ENCODE measurements around the gene POU6F2. TPM values are rescaled to one million over a fixed set of nuclear protein-coding genes. Genes with fewer than 3 reads are reported as not detected.

POU6F2 gene
- total RNA-seq, 4 donors from 2014 or later = not detected

- H3K4me3 ChIP-seq = no peak overlapping the region
- no peak for DNase-seq (ENCODE audit: low spot score in 2 of 2)
- no peaks in the 10 kb centered on the region for H3K36me3 ChIP-seq
- H3K9me3 ChIP-seq = no peaks in the 10 kb centered on the region
- H3K27ac ChIP-seq = no peak overlapping the region
- no peaks in the 10 kb centered on the region for H3K27me3 ChIP-seq
- TF ChIP-seq EP300 (IDR thresholded peaks at IDR 0.05) = no peak
- TF ChIP-seq POLR2AphosphoS5 (IDR thresholded peaks at IDR 0.05) = no peak
- TF ChIP-seq POLR2A (IDR thresholded peaks at IDR 0.05) = no peak
- TF ChIP-seq, protein P1, sequence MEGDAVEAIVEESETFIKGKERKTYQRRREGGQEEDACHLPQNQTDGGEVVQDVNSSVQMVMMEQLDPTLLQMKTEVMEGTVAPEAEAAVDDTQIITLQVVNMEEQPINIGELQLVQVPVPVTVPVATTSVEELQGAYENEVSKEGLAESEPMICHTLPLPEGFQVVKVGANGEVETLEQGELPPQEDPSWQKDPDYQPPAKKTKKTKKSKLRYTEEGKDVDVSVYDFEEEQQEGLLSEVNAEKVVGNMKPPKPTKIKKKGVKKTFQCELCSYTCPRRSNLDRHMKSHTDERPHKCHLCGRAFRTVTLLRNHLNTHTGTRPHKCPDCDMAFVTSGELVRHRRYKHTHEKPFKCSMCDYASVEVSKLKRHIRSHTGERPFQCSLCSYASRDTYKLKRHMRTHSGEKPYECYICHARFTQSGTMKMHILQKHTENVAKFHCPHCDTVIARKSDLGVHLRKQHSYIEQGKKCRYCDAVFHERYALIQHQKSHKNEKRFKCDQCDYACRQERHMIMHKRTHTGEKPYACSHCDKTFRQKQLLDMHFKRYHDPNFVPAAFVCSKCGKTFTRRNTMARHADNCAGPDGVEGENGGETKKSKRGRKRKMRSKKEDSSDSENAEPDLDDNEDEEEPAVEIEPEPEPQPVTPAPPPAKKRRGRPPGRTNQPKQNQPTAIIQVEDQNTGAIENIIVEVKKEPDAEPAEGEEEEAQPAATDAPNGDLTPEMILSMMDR (IDR thresholded peaks at IDR 0.05) = no peak
- H3K4me1 ChIP-seq = no peaks in the 10 kb centered on the region
- 52% methylated on average over 3 of the region's 3 CpGs for whole genome bisulfite sequencing
Observed at GRCh38 chr7:39211581-39211980, 233.9 kb downstream of the POU6F2 start.

DNA sequence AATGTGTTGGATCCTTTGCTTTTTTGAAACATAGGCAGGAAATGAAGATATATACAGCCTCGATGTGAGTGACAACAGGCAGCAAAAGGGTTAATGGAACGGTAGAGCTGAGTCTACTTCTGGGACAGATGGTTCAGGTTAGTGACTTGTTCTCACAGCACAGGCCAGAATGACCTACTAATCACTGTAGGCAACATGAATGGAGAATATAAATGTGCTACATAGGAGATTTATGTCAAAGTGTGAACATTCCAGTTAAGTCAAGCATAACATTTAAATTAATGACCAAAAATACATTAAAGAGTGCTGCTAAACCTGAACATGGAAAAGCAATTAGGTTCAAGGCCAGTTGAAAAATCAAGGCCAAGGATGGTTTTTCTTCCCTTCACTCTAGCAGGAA, 235.2 kb downstream of the POU6F2 start:
- Histone ChIP-seq H3K4me1 (no peaks in the 10 kb centered on the region), H3K27ac (no peak overlapping the region), H3K4me3 (no peak overlapping the region), H3K36me3 (no peaks in the 10 kb centered on the region), H3K27me3 (no peaks in the 10 kb centered on the region), H3K9me3 (no peaks in the 10 kb centered on the region)
- no peak for TF ChIP-seq POLR2AphosphoS5 (IDR thresholded peaks at IDR 0.05)
- no peak for TF ChIP-seq EP300 (IDR thresholded peaks at IDR 0.05)
- TF ChIP-seq, protein P1 (IDR thresholded peaks at IDR 0.05) = no peak
- TF ChIP-seq POLR2A (IDR thresholded peaks at IDR 0.05) = no peak
- 35% methylated on average over 2 of the region's 2 CpGs for WGBS
- DNase-seq (ENCODE audit: low spot score in 2 of 2) = no peak

GRCh38 chr7:39217783-39218182, 240.1 kb downstream of the POU6F2 start:
- Histone ChIP-seq H3K27ac (no peak overlapping the region), H3K4me3 (no peak overlapping the region), H3K27me3 (no peaks in the 10 kb centered on the region), H3K4me1 (no peaks in the 10 kb centered on the region), H3K36me3 (no peaks in the 10 kb centered on the region), H3K9me3 (no peaks in the 10 kb centered on the region)
- no peak for TF ChIP-seq EP300 (IDR thresholded peaks at IDR 0.05)
- TF ChIP-seq, protein P1 (IDR thresholded peaks at IDR 0.05) = no peak
- DNase-seq (ENCODE audit: low spot score in 2 of 2) = no peak
- WGBS = 55% methylated on average over 3 of the region's 3 CpGs

- TF ChIP-seq, protein P1 (IDR thresholded peaks at IDR 0.05) = no peak
- TF ChIP-seq POLR2AphosphoS5 (IDR thresholded peaks at IDR 0.05) = no peak
- no peak for TF ChIP-seq POLR2A (IDR thresholded peaks at IDR 0.05)
- no peak for TF ChIP-seq EP300 (IDR thresholded peaks at IDR 0.05)
- Histone ChIP-seq H3K9me3 (no peaks in the 10 kb centered on the region), H3K4me1 (no peaks in the 10 kb centered on the region), H3K36me3 (no peaks in the 10 kb centered on the region), H3K27ac (no peak overlapping the region), H3K27me3 (no peaks in the 10 kb centered on the region), H3K4me3 (no peak overlapping the region)
- no peak for DNase-seq (ENCODE audit: low spot score in 2 of 2)
- 79% methylated on average over 4 of the region's 4 CpGs for WGBS
Observed at GRCh38 chr7:39219869-39220268, 242.2 kb downstream of the POU6F2 start.

DNA sequence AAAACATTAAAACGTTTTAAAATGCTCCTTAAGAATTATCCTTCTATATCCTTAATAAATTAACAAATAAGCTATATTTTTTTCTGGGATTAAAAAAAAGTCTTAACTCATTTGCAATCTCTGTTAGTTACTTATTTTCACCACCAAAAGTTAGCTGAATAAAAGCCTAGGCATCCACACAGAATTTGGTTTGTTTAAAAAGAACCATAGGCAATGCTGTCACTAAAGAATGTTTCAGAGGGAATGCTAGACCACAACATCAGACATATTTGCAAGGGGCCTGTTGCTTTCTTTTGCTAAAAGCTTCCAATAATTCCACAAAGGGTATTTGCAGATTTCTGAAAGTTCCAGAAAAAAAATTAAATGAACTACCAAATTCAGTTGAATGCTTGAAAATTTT, 244.2 kb downstream of the POU6F2 start:
- no peak for DNase-seq (ENCODE audit: low spot score in 2 of 2)
- Histone ChIP-seq H3K4me1 (no peaks in the 10 kb centered on the region), H3K36me3 (no peaks in the 10 kb centered on the region), H3K27me3 (no peaks in the 10 kb centered on the region), H3K4me3 (no peak overlapping the region), H3K9me3 (no peaks in the 10 kb centered on the region), H3K27ac (no peak overlapping the region)
- 46% methylated on average over 1 of the region's 1 CpG for WGBS
- no peak for TF ChIP-seq POLR2A (IDR thresholded peaks at IDR 0.05)
- TF ChIP-seq POLR2AphosphoS5 (IDR thresholded peaks at IDR 0.05) = no peak
- TF ChIP-seq, protein P1 (IDR thresholded peaks at IDR 0.05) = no peak
- TF ChIP-seq EP300 (IDR thresholded peaks at IDR 0.05) = no peak

All from suprapubic skin (tissue), 4 donors.